ENCODE measurements around the gene ZNF684.
"Not testable (repeated sequence)": the region's sequence is repeated elsewhere in the genome, so short reads cannot be mapped to it uniquely, and the experiment has no call there.

Gene ZNF684

DNA sequence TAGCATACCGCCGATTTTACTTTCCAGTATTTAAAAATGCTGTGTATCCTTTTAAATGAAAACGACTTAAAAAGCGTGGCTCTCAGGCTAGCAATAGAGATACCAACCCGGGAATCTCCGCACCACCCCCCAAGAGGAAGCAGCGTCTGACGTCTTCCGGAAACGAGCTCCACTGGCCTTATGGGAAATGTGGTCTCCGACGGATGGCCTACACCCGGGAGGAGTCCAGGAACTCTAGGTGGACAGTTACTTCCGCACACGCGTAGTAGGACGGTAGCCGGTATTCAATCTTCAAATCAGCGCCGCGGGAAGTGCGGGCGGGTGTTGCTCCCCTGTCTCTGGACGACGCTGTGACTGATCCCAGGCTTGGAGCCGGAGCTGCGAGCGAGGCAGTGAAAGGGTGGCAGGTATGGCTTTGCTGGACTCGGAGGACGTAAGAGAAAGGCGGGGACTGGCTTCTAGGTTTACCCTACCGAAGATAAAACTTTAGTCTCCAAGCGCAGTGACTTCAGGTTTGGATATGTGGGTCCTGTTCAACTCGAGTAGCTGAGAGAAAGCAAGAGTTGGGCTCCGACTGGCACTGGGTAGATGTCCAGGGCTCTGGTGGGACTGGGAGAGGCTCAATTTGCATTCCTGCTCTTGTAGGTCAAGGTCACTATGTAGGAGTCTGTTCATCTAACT lies at the start of gene ZNF684:
Gene ZNF684 (plus strand): TSS at position 257 of the 681 bp plus-strand sequence. CDS start 1,530 bp downstream, outside the sequence.
- DNase-seq = peak; percentile 90

GRCh38 chr1:40495315-40495903 lies 36.0 kb upstream of the ZNF684 start:
- DNase-seq = no peak

GRCh38 chr1:40502651-40503050 lies 28.8 kb upstream of the ZNF684 start:
- not testable (repeated sequence) for DNase-seq

DNA sequence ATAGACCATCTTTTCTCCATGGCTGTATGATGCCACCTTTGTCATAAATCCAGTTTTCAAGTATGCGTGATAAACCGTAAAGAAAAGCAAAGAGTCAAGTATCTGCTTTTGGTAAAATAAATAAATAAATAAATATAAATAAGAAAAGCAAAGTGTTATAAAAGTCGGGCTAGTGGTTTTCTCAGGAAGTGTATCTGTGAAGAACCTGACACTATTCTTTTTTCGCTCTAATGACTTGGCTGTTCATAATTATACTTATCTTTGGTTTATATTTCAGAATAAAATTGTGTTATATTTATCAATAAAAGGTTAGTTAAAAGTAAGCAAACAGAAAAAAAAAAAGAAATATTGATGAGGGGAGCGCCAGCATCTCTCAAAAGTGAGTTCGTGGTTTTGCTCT lies 23.5 kb upstream of the ZNF684 start:
- DNase-seq = no peak

DNA sequence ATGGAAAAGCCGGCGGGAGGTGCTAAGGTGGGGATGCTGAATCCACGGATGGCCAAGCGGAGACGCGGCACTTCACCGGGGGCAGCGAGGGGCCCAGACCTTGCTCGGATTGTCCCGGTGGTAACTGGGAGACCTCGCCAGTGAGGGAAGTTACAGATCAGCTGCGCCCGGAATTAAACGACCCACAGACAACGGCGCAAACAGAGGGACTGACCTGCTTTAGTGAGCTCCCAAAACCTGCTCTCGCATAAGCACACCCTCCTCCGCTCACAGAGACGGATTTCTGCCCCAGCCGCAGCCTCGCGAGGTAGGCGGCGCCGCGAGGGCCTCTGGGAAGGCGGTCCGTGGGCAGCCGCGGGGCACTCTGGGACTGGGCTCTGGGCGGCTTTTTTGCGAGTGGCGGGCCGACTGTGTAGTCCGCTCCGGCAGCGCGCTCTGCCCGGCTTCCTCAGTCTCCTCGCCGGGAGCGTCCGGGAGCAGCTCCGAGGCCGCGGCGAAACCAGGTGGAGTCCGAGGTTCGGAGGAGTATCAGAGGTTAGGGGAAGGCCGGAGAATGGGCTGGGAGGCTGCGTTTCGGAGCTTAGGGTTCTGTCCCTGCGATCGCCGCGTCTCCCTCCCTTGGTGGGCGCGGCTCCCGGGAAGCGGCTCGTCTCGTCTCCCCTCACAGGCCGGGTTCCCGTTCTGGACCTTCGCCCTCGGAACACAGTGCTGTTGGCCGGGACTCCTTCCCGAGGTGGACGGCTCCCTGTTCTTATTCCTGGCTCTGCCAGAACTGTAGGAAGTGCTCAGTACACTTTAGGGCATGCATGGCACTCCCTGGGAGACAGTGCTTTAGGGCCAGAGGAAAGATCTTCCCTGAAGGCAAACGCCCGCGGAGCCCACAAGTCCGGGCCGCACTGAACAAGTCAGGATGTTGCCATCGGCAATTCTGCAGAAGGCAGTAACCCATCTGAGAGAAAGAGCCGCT lies 22.8 kb upstream of the ZNF684 start, which contains the start of gene EXO5:
Gene EXO5 (plus strand): TSS at position 393 of the 967 bp plus-strand sequence. CDS start 5,778 bp downstream, outside the sequence.
- DNase-seq = peak; percentile 81

- DNase-seq = no peak
These were observed 11.9 kb upstream of the ZNF684 start for GRCh38 chr1:40519517-40519916.

- no peak for DNase-seq
These were observed 579 bp upstream of the ZNF684 start for GRCh38 chr1:40530735-40531380.

DNA sequence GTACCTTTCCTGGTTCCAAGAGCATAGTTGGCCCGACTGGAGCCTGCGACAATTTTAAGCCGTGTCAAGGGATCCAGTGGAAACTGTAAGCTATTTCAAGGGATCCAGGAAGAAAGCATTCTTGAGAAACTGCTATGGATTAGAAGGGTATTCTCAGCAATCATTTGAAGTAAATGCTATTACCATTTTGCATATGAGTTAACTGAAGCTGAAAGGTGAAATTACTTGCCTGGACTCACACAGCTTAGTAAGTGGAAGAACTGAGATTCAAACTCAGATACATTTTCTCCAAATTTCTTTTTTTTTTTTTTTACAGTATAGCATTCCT lies 589 bp downstream of the ZNF684 start:
- no peak for DNase-seq

DNA sequence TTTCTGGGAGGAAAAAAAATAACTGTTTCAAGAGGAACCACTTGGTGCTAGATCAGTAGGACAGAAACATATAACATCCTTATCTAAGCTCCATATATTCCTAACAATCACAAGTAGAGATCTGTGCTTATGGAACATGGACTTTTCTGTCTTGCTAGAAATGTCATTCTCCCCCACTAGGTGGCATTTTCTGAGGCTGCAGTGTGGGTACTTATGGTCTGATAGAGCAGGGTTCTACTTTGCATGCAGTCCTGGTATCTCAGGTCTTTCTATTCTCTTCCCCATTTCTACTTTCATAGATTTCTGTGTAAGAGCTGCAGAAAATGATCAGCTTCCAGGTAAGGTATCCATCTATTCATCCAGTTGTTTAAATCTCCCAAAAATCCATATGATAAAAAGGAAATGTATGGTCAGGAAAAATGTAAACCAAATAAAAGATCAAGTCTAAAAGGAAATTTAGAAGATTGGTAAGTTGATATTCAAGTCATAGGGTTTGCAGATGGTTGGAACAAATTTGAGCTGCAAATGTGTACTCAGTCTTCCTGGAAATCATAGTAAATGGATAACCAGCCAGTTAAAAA lies 1.5 kb downstream of the ZNF684 start:
- DNase-seq = peak; percentile 52

DNA sequence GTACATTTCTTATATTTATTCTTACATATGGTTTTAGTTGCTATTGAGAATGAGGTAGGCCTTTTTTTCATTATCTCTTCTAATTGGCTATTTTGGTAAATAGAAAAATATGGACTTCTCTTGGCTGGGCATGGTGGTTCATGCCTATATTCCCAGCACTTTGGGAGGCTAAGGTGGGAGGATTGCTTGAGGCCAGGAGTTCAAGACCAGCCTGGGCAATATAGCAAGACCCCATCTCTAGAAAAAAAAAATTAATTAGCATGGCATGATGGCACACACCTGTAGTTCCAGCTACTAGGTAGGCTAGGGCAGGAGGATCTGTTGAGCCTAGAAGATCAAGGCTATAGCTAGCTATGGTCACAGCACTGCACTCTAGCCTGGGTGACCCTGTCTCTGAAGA lies 3.2 kb downstream of the ZNF684 start:
- DNase-seq = no peak

GRCh38 chr1:40535732-40536131 lies 4.3 kb downstream of the ZNF684 start:
- no peak for DNase-seq

- no peak for DNase-seq
These were observed 7.9 kb downstream of the ZNF684 start for GRCh38 chr1:40539338-40539737.

DNA sequence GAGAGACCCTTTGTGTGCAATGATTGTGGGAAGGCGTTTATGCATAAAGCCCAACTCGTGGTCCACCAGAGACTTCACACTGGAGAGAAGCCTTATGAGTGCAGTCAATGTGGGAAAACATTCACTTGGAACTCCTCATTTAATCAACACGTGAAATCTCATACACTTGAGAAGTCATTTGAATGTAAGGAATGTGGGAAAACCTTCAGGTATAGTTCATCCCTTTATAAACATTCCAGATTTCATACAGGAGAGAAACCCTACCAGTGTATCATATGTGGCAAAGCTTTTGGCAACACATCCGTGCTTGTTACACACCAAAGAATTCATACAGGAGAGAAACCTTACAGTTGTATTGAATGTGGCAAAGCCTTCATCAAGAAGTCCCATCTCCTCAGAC lies 15.5 kb downstream of the ZNF684 start:
- DNase-seq = no peak

DNA sequence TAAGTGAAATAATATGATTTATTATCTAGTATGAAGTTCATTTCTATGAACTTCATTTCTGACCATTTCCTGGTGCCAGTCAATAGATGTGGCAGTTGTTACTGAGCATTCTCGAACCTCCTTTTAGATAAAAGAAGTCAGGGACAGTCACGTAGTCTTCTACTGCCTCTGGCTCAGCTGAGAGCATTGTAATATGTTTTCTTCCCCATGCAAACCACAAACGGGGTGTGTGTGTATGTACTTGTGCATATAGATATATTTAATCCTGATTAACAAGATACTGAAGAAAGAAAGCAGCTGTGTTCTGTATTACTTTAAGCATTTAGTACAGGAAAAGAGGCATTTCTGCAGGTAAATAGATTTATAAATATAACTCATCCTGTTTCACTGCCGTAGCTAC lies 21.6 kb downstream of the ZNF684 start:
- DNase-seq = no peak

DNA sequence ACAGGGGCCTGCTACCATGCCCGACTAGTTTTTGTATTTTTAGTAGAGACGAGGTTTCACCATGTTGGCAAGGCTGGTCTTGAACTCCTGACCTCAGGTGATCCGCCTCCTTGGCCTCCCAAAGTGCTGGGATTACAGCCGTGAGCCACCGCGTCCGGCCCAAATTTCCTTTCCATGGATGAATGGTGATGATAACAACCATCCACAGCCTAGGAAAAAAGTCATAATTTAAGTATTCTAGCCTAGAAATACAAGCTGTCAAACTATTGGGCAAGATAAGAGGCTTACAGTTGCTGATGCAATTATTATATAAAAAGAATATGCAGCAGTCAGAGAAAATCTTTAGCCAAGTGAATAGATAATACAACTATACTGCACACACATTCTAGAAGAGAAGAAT lies 23.4 kb downstream of the ZNF684 start:
- DNase-seq = not testable (repeated sequence)

GRCh38 chr1:40556121-40556520 lies 24.7 kb downstream of the ZNF684 start:
- no peak for DNase-seq

DNA sequence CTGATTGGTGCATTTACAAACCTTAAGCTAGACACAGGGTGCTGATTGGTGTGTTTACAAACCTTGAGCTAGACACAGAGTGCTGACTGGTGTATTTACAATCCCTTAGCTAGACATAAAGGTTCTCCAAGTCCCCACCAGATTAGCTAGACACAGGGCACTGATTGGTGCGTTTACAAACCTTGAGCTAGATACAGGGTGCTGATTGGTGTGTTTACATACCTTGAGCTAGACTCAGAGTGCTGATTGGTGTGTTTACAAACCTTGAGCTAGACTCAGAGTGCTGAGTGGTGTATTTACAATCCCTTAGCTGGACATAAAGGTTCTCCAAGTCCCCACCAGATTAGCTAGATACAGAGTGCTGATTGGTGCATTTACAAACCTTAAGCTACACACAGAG lies 26.8 kb downstream of the ZNF684 start:
- not testable (repeated sequence) for DNase-seq

GRCh38 chr1:40562185-40562584 lies 30.7 kb downstream of the ZNF684 start:
- no peak for DNase-seq

- no peak for DNase-seq
These were observed 31.8 kb downstream of the ZNF684 start for GRCh38 chr1:40563266-40563665.

- no peak for DNase-seq
These were observed 33.1 kb downstream of the ZNF684 start for GRCh38 chr1:40564506-40564905.

DNA sequence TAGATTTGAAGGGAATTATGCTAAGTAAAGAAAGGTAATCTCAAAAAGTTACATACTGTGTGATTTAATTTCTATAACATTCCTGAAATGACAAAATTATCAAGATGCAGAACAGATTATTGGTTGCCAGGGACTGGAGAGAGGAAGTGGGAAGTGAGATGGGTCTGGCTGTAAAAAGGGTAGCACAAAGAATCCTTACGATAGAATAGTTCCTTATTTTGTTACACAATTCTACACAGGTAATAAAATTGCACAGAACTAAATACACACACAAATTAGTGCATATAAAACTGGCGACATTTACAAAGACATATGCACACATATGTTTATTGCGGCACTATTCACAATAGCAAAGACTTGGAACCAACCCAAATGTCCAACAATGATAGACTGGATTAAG lies 33.5 kb downstream of the ZNF684 start:
- no peak for DNase-seq

GRCh38 chr1:40567825-40568224 lies 36.4 kb downstream of the ZNF684 start:
- DNase-seq = no peak

- not testable (repeated sequence) for DNase-seq
These were observed 43.4 kb downstream of the ZNF684 start for GRCh38 chr1:40574805-40575204.
